Measurements from ENCODE around the gene TCN2. TPM values are rescaled to one million over a fixed set of nuclear protein-coding genes. Genes with fewer than 3 reads are reported as not detected.
A peak's percentile ranks its signal among the peaks of the same experiment; 100 is the strongest.

The TCN2 gene
- total RNA-seq, 4 donors from 2014 or later = 4.9 to 24.2 (median 11.0) TPM

DNA sequence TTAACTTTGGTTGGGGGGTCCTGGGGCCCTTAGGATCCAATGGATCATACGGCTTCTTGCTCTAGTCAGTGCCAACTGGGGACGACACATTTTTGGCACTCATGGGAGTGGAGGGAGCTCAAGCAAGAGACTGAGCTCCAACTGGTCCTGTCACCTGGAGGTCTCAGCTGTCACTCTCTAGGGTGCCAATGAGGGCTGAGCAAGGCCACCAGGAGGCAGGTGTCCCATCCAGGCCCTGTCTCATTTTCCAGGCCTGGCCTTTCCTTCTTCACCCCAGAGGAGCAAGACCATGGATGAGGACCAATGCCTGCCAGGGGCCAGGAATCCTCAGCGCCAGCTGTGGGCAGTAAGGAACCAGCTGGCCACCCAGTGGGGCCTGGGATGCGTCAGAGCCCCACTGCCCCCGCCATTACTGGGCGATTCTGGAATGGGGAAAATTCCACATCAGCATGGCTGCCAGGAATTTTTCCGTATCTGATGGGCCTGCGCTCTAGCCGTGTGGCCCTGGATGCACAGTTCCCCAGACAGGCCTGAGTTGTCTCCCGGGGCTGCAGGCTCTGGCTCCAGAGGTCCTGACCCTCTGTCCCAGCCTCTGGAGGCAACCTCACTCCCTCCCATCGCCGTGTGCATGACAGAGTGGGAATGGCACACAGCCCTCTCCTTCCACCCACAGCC is 31.8 kb upstream of the TCN2 start:
- TF ChIP-seq, protein P1, sequence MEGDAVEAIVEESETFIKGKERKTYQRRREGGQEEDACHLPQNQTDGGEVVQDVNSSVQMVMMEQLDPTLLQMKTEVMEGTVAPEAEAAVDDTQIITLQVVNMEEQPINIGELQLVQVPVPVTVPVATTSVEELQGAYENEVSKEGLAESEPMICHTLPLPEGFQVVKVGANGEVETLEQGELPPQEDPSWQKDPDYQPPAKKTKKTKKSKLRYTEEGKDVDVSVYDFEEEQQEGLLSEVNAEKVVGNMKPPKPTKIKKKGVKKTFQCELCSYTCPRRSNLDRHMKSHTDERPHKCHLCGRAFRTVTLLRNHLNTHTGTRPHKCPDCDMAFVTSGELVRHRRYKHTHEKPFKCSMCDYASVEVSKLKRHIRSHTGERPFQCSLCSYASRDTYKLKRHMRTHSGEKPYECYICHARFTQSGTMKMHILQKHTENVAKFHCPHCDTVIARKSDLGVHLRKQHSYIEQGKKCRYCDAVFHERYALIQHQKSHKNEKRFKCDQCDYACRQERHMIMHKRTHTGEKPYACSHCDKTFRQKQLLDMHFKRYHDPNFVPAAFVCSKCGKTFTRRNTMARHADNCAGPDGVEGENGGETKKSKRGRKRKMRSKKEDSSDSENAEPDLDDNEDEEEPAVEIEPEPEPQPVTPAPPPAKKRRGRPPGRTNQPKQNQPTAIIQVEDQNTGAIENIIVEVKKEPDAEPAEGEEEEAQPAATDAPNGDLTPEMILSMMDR (IDR thresholded peaks at IDR 0.05) = no peak
- no peak for TF ChIP-seq EP300 (IDR thresholded peaks at IDR 0.05)
- TF ChIP-seq POLR2A (IDR thresholded peaks at IDR 0.05) = no peak
- no peak for TF ChIP-seq POLR2AphosphoS5 (IDR thresholded peaks at IDR 0.05)
- Histone ChIP-seq H3K36me3 (peaks cover 45% of the 10 kb centered on the region), H3K9me3 (no peaks in the 10 kb centered on the region), H3K27me3 (no peaks in the 10 kb centered on the region), H3K27ac (no peak overlapping the region), H3K4me1 (peaks cover 10% of the 10 kb centered on the region), H3K4me3 (peak overlapping the region; percentile 20)
- no peak for DNase-seq (ENCODE audit: low spot score in 2 of 2)
- 61% methylated on average over 10 of the region's 12 CpGs for WGBS

DNA sequence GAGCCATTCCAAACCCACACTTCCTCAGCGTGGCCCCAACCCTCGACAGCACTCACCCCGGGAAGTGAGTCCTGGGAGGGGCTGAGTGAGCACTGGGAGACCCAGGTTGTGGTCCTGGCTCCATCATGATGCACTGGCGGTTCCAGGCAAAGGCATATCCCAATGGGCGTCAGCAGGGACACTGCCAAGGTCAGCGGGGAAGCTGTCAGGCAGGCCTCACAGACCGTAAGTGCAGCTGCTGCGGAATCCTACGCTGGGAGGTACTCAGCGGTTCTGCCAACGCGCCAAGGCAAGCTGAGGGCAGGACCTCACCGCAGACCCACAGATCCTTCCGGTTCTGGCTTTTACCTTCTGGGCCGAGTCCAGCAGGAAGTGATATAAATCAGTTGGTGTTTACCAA is 31.1 kb upstream of the TCN2 start:
- H3K27ac ChIP-seq = no peak overlapping the region
- peaks cover 10% of the 10 kb centered on the region for H3K4me1 ChIP-seq
- peaks cover 53% of the 10 kb centered on the region for H3K36me3 ChIP-seq
- TF ChIP-seq POLR2AphosphoS5 (IDR thresholded peaks at IDR 0.05) (no peak), POLR2A (IDR thresholded peaks at IDR 0.05) (no peak), EP300 (IDR thresholded peaks at IDR 0.05) (no peak)
- TF ChIP-seq, protein P1 (IDR thresholded peaks at IDR 0.05) = no peak
- DNase-seq (ENCODE audit: low spot score in 2 of 2) = no peak
- WGBS = 73% methylated on average over 2 of the region's 15 CpGs
- H3K9me3 ChIP-seq = no peaks in the 10 kb centered on the region
- no peak overlapping the region for H3K4me3 ChIP-seq
- no peaks in the 10 kb centered on the region for H3K27me3 ChIP-seq

DNA sequence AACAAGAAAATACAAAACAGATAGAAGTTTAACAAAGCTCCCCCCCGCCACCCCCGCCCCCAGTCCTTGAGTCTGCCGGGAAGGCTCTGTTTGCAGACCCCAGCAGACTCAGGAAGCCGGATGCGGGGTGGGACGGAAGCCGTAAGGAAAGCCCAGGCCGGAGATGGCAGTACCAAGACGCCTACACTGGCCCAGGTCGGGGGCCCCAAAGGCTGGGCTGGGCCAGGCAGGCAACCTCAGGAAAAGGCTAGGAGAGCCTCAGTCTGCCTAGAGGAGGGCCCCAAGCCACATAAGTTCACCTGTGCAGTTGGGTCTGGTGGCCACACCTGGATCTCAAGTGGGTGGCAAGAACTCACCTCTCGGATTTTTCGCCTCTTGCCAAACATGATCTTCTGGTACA is 28.5 kb upstream of the TCN2 start:
- Histone ChIP-seq H3K27me3 (no peaks in the 10 kb centered on the region), H3K4me3 (no peak overlapping the region), H3K27ac (no peak overlapping the region), H3K4me1 (peaks cover 10% of the 10 kb centered on the region), H3K9me3 (no peaks in the 10 kb centered on the region), H3K36me3 (peaks cover 79% of the 10 kb centered on the region)
- TF ChIP-seq POLR2A (IDR thresholded peaks at IDR 0.05) = no peak
- no peak for TF ChIP-seq POLR2AphosphoS5 (IDR thresholded peaks at IDR 0.05)
- TF ChIP-seq, protein P1 (IDR thresholded peaks at IDR 0.05) = no peak
- TF ChIP-seq EP300 (IDR thresholded peaks at IDR 0.05) = no peak
- DNase-seq (ENCODE audit: low spot score in 2 of 2) = no peak
- 91% methylated on average over 12 of the region's 12 CpGs for WGBS

DNA sequence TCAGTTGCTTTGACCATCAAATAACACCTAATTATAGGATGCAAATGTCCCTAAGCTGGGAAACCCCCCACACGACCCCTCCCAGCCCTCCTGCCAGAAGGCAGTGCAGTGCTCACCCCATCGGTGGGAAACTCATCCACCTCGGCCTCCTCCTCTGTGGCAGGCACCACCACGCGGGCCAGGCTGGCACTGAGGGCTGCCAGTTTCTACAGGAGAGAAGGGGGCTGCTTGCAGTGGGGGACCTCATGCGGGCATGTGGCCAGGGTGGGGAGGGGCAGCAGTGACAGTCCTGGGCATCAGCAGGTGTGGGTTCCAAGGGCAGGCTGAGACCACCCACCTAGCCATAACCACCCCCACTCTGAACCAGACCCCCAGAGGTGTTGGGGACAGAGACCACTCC is 26.1 kb upstream of the TCN2 start:
- DNase-seq (ENCODE audit: low spot score in 2 of 2) = no peak
- H3K27me3 ChIP-seq = no peaks in the 10 kb centered on the region
- H3K4me3 ChIP-seq = no peak overlapping the region
- no peaks in the 10 kb centered on the region for H3K9me3 ChIP-seq
- H3K27ac ChIP-seq = no peak overlapping the region
- WGBS = 84% methylated on average over 4 of the region's 6 CpGs
- TF ChIP-seq POLR2AphosphoS5 (IDR thresholded peaks at IDR 0.05) = no peak
- TF ChIP-seq, protein P1 (IDR thresholded peaks at IDR 0.05) = no peak
- TF ChIP-seq POLR2A (IDR thresholded peaks at IDR 0.05) = no peak
- no peak for TF ChIP-seq EP300 (IDR thresholded peaks at IDR 0.05)
- no peaks in the 10 kb centered on the region for H3K4me1 ChIP-seq
- H3K36me3 ChIP-seq = peaks cover 100% of the 10 kb centered on the region

DNA sequence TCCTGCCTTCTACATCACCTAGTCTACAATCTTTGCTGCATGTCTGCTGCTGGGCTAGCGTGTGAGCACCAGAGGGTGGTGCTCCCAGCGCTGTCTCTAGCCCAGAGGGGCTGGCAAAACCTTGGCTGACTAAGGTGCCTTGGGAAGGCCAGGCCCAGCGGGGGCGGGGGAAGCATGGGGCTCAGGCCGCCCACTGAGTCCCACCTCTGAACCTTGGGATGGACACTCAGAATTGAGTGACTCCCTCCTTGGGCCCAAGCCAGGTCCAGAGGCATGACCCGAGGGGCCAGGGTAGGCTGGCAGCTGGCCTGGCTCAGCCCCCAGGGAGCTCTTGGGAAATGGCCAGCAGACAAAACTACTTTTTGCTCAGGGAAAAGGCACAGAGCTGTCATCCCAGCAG is 24.9 kb upstream of the TCN2 start:
- Histone ChIP-seq H3K27me3 (no peaks in the 10 kb centered on the region), H3K9me3 (no peaks in the 10 kb centered on the region), H3K36me3 (peaks cover 100% of the 10 kb centered on the region), H3K4me1 (no peaks in the 10 kb centered on the region), H3K4me3 (no peak overlapping the region), H3K27ac (no peak overlapping the region)
- WGBS = 100% methylated on average over 2 of the region's 6 CpGs
- DNase-seq (ENCODE audit: low spot score in 2 of 2) = no peak
- TF ChIP-seq EP300 (IDR thresholded peaks at IDR 0.05) (no peak), POLR2A (IDR thresholded peaks at IDR 0.05) (no peak), POLR2AphosphoS5 (IDR thresholded peaks at IDR 0.05) (no peak)
- TF ChIP-seq, protein P1 (IDR thresholded peaks at IDR 0.05) = no peak

Measured in suprapubic skin (tissue), 4 donors.